ENCODE results near the gene NR2F1.

- TF ChIP-seq CTCF (conservative IDR thresholded peaks at IDR 0.05 in 1 of 2, IDR thresholded peaks at IDR 0.05 in 1 of 2; ENCODE audit: low read depth in 1 of 2, low read length in 2 of 2) (no peak), EZH2 (IDR thresholded peaks at IDR 0.05; ENCODE audit: low read length, missing control alignments) (no peak)
Measured at GRCh38 chr5:93622240-93622885, 39.3 kb downstream of the NR2F1 start.

Data from fibroblast of lung (primary cell).